Measurements from ENCODE around the gene UGT1A7.

The UGT1A7 gene

GRCh38 chr2:233817361-233817911 lies 135.7 kb downstream of the UGT1A7 start:
- DNase-seq (ENCODE audit: low read depth in 1 of 2, low spot score in 1 of 2): no peak

GRCh38 chr2:233817995-233818638 lies 136.4 kb downstream of the UGT1A7 start:
- DNase-seq (ENCODE audit: low read depth in 1 of 2, low spot score in 1 of 2): no peak

- DNase-seq (ENCODE audit: low read depth in 1 of 2, low spot score in 1 of 2): no peak
Observed at GRCh38 chr2:233818639-233819621, 137.2 kb downstream of the UGT1A7 start.

- DNase-seq (ENCODE audit: low read depth in 1 of 2, low spot score in 1 of 2): no peak
Observed at GRCh38 chr2:233819884-233820773, 138.4 kb downstream of the UGT1A7 start.

GRCh38 chr2:233820774-233821105 lies 139.0 kb downstream of the UGT1A7 start:
- no peak for DNase-seq (ENCODE audit: low read depth in 1 of 2, low spot score in 1 of 2)

- DNase-seq (ENCODE audit: low read depth in 1 of 2, low spot score in 1 of 2): no peak
Observed at GRCh38 chr2:233821196-233821595, 139.5 kb downstream of the UGT1A7 start.

- no peak for DNase-seq (ENCODE audit: low read depth in 1 of 2, low spot score in 1 of 2)
Observed at GRCh38 chr2:233821709-233822100, 140.0 kb downstream of the UGT1A7 start.

- no peak for DNase-seq (ENCODE audit: low read depth in 1 of 2, low spot score in 1 of 2)
Observed at GRCh38 chr2:233822101-233822771, 140.5 kb downstream of the UGT1A7 start.
